A673 (cell line): Measurements from ENCODE around the gene PTPRK. TPM values are rescaled to one million over a fixed set of nuclear protein-coding genes. Genes with fewer than 3 reads are reported as not detected.

Experiments
- BruUV-seq: library from RNA; stranded (reverse); fragments of 400-500 nt; replicated peaks from 2 replicates; lab custom pipeline; 2021; lab: Mats Ljungman, UMichigan
- CTCF ChIA-PET: fragments of 300-600 bp; sonication (Branson Sonifier 250); formaldehyde crosslinking; loops from one replicate; lab custom pipeline; 2022; ENCODE audit warnings: antibody characterized with exemption; lab: Charles Lee
- POLR2A ChIA-PET: fragments of 300-600 bp; sonication (Branson Sonifier 250); formaldehyde crosslinking; loops from one replicate; lab custom pipeline; 2022; ENCODE audit warnings: antibody characterized with exemption; ENCODE audit not compliant: low non-redundant PET; lab: Charles Lee
- DNase-seq: peaks from one replicate; pipeline ENCODE4 v3.0.0-alpha.2; 2015; ENCODE audit warnings: low spot score
- H3K27ac ChIP-seq: fragments of 200-600 bp; sonication (generic); 2 replicates; pipeline ENCODE4 v1.5.1; 2016; ENCODE audit warnings: mixed run types, low read depth, mild to moderate bottlenecking, mixed read lengths, antibody characterized with exemption, low read length; ENCODE audit not compliant: poor library complexity, severe bottlenecking
- H3K27me3 ChIP-seq: fragments of 200-600 bp; sonication (generic); replicated peaks from 2 replicates; pipeline ENCODE4 v1.6.1; 2017; ENCODE audit warnings: mixed run types, low read depth, mild to moderate bottlenecking, mixed read lengths, antibody characterized with exemption, low read length; ENCODE audit not compliant: insufficient read depth, poor library complexity
- H3K36me3 ChIP-seq: fragments of 200-600 bp; sonication (generic); 2 replicates; pipeline ENCODE4 v1.6.1; 2016; ENCODE audit warnings: mixed run types, mild to moderate bottlenecking, mixed read lengths, antibody characterized with exemption, low read length; ENCODE audit not compliant: insufficient read depth, poor library complexity, severe bottlenecking
- H3K4me1 ChIP-seq: fragments of 200-600 bp; sonication (generic); 2 replicates; pipeline ENCODE4 v1.6.1; 2017; ENCODE audit warnings: mixed run types, mild to moderate bottlenecking, mixed read lengths, antibody characterized with exemption, low read length; ENCODE audit not compliant: insufficient read depth, poor library complexity, severe bottlenecking
- H3K4me3 ChIP-seq: fragments of 200-600 bp; sonication (generic); 2 replicates; pipeline ENCODE4 v1.5.1; 2016; ENCODE audit warnings: low read depth, mixed run types, mild to moderate bottlenecking, mixed read lengths, low read length; ENCODE audit not compliant: poor library complexity, severe bottlenecking
- H3K9me3 ChIP-seq: fragments of 200-600 bp; sonication (generic); 2 replicates; pipeline ENCODE4 v1.6.1; 2016; ENCODE audit warnings: mixed run types, low read depth, mild to moderate bottlenecking, mixed read lengths, antibody characterized with exemption, low read length; ENCODE audit not compliant: poor library complexity, severe bottlenecking
- EZH2 ChIP-seq: fragments of 200-600 bp; sonication (generic); IDR thresholded peaks from 2 replicates; pipeline ENCODE4 v1.6.1; 2017; ENCODE audit warnings: borderline replicate concordance, low read depth, mild to moderate bottlenecking, mixed read lengths, antibody characterized with exemption, low read length; ENCODE audit not compliant: poor library complexity, severe bottlenecking
- intact Hi-C: fragments of 100-400 bp; cut with micrococcal nuclease; formaldehyde crosslinking; loops from one replicate; pipeline ENCODE4 v1.10.0; 2022; ENCODE audit not compliant: unreplicated experiment
- total RNA-seq: library from RNA; stranded (reverse); gene quantifications from 2 replicates; pipeline ENCODE4 v1.2.3, GENCODE V29; 2021
- TF ChIP-seq, protein P1 (sequence below): fragments of 300-800, 200-600 bp; sonication (generic); conservative IDR thresholded peaks from 2 replicates; pipeline ENCODE4 v1.5.1; 2017; ENCODE audit warnings: low read depth, mild to moderate bottlenecking, antibody characterized with exemption, low read length, moderate library complexity, mixed read lengths

PTPRK gene
- total RNA-seq, 1 experiment from 2014 or later = 77.3 TPM

DNA sequence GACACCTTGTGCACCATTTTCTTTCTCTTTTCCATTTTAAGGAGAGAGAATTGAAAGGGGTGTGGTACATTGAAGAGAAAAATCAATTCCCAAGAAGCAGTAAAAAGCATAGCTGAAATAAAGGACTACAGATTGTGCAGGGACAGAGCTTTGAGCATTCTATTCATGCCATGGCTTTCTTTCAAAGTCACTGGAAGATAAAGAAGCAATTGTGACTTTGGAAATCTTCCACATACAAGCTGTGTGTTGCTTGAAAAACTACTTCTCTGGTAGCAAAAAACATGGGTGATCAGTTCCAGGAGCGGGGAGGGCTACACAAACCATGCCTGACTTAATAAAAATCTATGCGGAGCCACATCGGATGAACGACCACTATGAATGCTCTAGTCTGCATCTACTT is 389.4 kb downstream of the PTPRK start:
- BruUV-seq = no TSS peak
- Histone ChIP-seq H3K9me3 (no peaks in the 10 kb centered on the region), H3K27me3 (no peaks in the 10 kb centered on the region), H3K36me3 (no peaks in the 10 kb centered on the region), H3K4me1 (peaks cover 35% of the 10 kb centered on the region), H3K27ac (no peak overlapping the region), H3K4me3 (no peak overlapping the region)
- ChIA-PET POLR2A (no interaction called here), CTCF (no interaction called here)
- TF ChIP-seq, protein P1, sequence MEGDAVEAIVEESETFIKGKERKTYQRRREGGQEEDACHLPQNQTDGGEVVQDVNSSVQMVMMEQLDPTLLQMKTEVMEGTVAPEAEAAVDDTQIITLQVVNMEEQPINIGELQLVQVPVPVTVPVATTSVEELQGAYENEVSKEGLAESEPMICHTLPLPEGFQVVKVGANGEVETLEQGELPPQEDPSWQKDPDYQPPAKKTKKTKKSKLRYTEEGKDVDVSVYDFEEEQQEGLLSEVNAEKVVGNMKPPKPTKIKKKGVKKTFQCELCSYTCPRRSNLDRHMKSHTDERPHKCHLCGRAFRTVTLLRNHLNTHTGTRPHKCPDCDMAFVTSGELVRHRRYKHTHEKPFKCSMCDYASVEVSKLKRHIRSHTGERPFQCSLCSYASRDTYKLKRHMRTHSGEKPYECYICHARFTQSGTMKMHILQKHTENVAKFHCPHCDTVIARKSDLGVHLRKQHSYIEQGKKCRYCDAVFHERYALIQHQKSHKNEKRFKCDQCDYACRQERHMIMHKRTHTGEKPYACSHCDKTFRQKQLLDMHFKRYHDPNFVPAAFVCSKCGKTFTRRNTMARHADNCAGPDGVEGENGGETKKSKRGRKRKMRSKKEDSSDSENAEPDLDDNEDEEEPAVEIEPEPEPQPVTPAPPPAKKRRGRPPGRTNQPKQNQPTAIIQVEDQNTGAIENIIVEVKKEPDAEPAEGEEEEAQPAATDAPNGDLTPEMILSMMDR = no peak
- TF ChIP-seq EZH2 = no peak
- DNase-seq = no peak
- intact Hi-C loops = no loop called here

DNA sequence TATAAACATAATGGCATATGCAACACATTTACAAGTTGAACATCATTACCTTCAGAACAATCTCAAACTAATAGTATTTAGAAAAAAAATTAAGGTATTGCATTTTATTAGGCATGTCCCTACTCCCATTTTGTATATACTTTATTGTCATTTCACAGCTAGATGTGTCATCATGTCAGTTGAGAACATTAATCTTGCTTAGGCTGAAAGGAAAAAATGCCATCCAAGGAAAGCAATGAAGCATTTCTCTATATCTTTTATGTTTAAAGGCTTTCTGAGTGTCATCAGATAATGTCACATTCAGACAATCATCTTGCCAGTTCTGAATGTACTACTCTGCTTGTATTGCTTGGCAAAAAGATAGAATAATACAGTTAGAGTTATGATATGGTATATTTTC is 390.7 kb downstream of the PTPRK start:
- Histone ChIP-seq H3K9me3 (no peaks in the 10 kb centered on the region), H3K36me3 (no peaks in the 10 kb centered on the region), H3K27me3 (no peaks in the 10 kb centered on the region), H3K27ac (no peak overlapping the region), H3K4me1 (peaks cover 29% of the 10 kb centered on the region), H3K4me3 (no peak overlapping the region)
- POLR2A ChIA-PET = no interaction called here
- TF ChIP-seq, protein P1 = no peak
- no peak for TF ChIP-seq EZH2
- CTCF ChIA-PET = no interaction called here
- DNase-seq = peak; percentile 9
- intact Hi-C loops = no loop called here
- BruUV-seq = no TSS peak

DNA sequence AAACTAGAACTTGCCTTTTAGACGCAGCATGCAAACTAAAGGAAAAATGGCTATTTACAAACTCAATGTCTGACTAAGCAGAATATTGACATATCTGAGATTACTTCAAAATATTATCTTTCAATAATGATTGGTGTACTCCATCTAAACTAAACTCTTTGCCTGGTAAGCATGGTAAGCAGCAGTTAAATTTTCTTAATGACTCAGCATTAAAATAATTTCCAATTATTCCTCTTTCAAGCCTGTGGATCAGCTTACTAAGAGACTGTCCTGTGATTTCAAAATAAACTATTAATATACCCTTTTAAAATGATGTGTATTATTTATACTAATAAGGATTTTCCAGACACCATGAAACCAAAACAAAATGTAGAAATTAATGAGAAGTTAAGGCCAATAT is 392.7 kb downstream of the PTPRK start:
- ChIA-PET CTCF (no interaction called here), POLR2A (no interaction called here)

More for the DNA sequence above, 392.7 kb downstream of the PTPRK start:
- TF ChIP-seq, protein P1 = no peak
- BruUV-seq = no TSS peak
- no peaks in the 10 kb centered on the region for H3K9me3 ChIP-seq
- H3K4me1 ChIP-seq = peaks cover 23% of the 10 kb centered on the region
- DNase-seq = no peak
- H3K4me3 ChIP-seq = no peak overlapping the region
- H3K27me3 ChIP-seq = no peaks in the 10 kb centered on the region
- intact Hi-C loops = no loop called here
- H3K27ac ChIP-seq = no peak overlapping the region
- H3K36me3 ChIP-seq = no peaks in the 10 kb centered on the region
